ELF-1 (cell line): ENCODE measurements around the gene TTLL11.
"Not testable (repeated sequence)": the region's sequence is repeated elsewhere in the genome, so short reads cannot be mapped to it uniquely, and the experiment has no call there.

Source experiments
- DNase-seq: peaks from one replicate; pipeline ENCODE4 v3.0.0-alpha.2; 2016; ENCODE audit warnings: low read depth, low spot score

TTLL11 gene

GRCh38 chr9:122125158-122125508 is 32.0 kb upstream of the TTLL11 start:
- peak; percentile 84 for DNase-seq

- DNase-seq, result no peak
These were observed 31.4 kb upstream of the TTLL11 start for GRCh38 chr9:122124528-122124927.

- no peak for DNase-seq
These were observed 30.9 kb upstream of the TTLL11 start for GRCh38 chr9:122124048-122124447.

- peak; percentile 94 for DNase-seq
These were observed 30.0 kb upstream of the TTLL11 start for GRCh38 chr9:122122903-122123632.

- DNase-seq, result peak; percentile 81
These were observed 29.4 kb upstream of the TTLL11 start for GRCh38 chr9:122122468-122122867.

- DNase-seq, result no peak
These were observed 28.8 kb upstream of the TTLL11 start for GRCh38 chr9:122121931-122122330.

GRCh38 chr9:122121391-122121790 is 28.3 kb upstream of the TTLL11 start:
- DNase-seq, result no peak

- no peak for DNase-seq
These were observed 27.4 kb upstream of the TTLL11 start for GRCh38 chr9:122120316-122121071.

- no peak for DNase-seq
These were observed 26.6 kb upstream of the TTLL11 start for GRCh38 chr9:122119721-122120120.

GRCh38 chr9:122119166-122119521 is 26.0 kb upstream of the TTLL11 start:
- no peak for DNase-seq

- DNase-seq, result no peak
These were observed 25.4 kb upstream of the TTLL11 start for GRCh38 chr9:122118343-122119165.

- not testable (repeated sequence) for DNase-seq
These were observed 24.1 kb upstream of the TTLL11 start for GRCh38 chr9:122117241-122117640.

GRCh38 chr9:122116448-122117173 is 23.5 kb upstream of the TTLL11 start:
- DNase-seq, result no peak

GRCh38 chr9:122116040-122116439 is 22.9 kb upstream of the TTLL11 start:
- DNase-seq, result no peak

- no peak for DNase-seq
These were observed 22.3 kb upstream of the TTLL11 start for GRCh38 chr9:122115176-122116035.

- DNase-seq, result no peak
These were observed 20.5 kb upstream of the TTLL11 start for GRCh38 chr9:122113574-122113973.

GRCh38 chr9:122112238-122112637 is 19.1 kb upstream of the TTLL11 start:
- DNase-seq, result no peak

- no peak for DNase-seq
These were observed 18.4 kb upstream of the TTLL11 start for GRCh38 chr9:122111413-122112085.

- no peak for DNase-seq
These were observed 17.2 kb upstream of the TTLL11 start for GRCh38 chr9:122110100-122110833.
